Measurements from ENCODE around the gene C11orf65.

C11orf65 gene, protein sequence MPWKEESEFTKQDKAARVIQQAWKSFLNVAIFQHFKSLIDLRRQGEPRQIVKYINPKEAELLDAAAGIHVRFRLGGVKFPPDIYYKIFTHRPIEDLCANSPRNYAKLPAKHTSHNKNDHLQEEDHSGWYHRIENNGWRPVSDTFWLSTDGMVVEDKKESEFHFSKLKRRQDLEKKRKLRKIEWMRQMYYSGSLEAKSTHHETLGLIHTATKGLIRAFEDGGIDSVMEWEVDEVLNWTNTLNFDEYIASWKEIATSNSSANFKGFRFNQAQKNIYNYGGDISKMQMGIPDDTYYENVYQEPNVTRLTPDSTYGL

DNA sequence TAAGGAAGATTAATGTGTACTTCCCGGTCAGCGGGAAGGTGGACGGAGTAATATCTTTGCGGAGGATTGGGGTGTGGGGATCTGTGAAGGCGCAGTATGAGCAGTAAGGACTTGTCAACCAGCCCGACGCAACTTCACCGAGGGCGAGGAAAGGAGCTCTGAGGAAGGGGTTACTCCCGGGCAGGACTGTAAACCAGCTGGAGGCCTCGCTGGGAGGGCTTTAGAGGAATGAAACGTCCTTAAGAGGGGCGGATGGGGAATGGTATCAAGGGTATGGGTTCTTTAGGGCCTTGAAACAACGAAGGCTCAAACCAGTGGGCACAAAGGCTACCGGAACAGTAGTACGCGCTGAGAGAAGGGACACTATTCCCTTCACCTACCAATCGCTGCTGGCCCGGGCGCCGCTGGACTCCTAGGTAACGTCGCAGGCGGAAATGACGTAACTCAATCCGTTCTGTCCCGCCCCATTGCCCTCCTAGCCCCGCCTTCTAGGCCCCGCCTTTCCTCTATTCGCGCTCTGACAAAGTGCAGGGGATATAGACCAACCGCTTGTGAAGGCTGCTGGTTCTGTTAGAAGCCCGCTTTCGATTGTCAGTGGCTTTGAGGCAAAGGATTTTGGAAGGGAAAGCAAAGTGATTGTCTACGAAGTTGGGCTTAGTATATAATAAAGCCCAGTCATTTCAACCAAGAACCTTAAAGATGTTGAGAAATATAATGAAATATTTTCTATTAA is at the start of gene C11orf65:
Gene C11orf65, minus strand, starts transcription at position 439 of the 733 bp plus-strand sequence. CDS start 5,970 bp downstream, outside the sequence.
- peak; percentile 84 for DNase-seq (ENCODE audit: low read depth, low spot score)

DNA sequence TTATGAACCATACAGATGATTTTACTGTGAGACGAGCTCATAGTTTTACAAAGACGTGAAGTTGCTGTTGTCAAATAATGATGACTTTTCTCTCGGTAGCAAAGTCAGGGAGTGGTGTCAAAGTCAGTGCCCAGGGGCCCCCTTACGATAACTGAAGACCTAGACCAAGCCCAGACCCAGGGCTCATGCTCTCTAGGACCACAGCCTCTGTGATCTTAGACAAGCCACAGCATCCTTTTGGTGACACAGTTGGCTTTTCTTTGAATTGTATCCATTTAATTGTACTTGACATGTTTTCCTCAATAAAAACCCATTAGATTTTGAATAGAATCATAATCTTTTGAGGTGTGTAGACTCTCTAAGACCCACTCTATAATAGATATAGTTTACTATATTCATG is 48.8 kb upstream of the C11orf65 start:
- DNase-seq (ENCODE audit: low read depth, low spot score) = no peak

DNA sequence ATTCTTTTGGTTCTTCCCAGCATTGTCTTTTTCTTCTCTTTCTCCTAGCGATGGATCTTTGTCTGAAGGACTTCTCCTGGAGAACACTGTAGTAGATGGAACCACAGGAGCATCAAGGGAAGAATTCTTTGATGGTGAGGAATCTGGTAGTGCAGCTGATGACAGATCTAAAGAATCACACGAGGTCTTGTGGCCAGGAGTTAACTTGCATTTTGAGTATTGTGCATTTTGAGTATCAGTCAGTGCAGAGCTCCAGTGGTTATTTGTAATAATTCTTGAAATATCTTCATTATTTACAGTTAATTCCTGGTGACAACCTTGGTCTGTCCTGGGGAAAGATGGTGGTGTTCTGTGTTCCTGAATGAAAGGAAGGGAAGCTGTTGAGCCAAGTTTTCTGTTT is 45.4 kb upstream of the C11orf65 start:
- DNase-seq (ENCODE audit: low read depth, low spot score) = no peak

DNA sequence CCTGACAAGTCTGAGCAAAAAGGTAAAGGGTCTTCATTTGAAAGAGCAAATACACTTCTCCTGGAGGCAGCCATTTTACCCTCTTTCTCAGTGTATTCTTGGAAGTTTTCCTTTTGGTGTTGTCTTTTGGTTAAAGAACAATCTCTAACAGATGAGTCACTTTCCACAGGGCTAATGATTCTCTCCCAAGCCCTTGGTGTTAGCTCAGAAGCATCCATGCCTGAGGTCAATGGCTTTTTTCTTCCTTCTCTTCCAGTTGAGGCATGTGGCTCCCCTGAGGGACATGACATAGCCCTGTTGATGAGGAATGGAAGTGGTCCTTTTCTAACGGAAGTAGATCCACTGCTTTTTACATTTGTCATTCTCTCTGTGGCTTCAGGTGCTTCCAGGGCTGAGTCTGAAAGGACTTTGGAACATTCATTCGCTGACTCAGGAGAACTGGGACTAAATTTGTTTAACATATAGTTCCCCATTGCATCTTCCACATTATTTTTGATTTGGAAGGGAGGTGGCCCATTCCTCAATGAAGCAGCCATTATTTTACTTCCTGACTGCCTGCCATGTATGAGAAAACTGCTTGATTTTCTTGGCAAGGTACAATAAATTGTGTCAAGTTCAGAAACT is 44.6 kb upstream of the C11orf65 start:
- DNase-seq (ENCODE audit: low read depth, low spot score) = no peak

DNA sequence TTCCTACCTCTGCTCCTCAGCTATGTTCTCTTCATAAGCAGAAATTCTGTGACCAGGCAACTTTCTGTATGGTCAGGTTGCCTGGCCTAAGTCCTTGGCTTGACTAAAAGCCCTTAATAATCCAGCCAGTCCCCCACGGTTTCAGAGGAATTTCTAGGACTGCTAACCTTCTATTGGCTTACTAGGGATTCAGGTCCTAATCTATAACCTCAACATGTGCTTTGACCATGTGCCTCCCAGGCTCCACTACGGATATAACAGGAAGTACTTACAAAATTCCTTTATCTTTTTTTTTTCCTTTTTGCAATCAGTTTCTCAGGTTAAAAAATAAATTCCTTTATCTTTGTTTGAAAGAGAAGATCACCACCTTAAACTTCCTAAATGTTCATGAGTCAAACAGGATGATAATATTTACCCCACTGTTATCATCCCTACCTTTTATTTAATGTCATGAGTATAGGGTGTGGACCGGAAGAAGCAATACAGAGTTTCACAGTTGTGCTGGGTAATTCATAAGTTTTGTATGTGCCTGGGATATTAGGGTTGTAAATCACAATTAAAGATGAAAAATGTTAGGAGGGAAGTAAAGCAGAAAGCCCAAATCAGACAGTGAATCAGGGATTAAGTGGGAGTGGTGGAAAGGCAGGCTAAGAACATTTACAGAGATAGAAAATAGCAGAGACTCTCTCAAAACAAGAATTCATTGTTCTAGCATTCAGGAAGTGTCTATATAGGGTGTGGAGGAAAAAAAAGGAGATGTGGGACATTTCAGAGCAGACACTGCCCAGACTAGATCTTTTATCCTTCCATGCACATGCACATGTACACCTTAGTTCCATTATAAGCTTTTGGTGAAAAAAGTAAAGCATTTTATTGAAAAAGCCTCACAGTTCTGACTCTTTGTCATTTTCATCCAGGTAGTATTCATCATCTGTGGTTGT is 41.6 kb upstream of the C11orf65 start:
- no peak for DNase-seq (ENCODE audit: low read depth, low spot score)

DNA sequence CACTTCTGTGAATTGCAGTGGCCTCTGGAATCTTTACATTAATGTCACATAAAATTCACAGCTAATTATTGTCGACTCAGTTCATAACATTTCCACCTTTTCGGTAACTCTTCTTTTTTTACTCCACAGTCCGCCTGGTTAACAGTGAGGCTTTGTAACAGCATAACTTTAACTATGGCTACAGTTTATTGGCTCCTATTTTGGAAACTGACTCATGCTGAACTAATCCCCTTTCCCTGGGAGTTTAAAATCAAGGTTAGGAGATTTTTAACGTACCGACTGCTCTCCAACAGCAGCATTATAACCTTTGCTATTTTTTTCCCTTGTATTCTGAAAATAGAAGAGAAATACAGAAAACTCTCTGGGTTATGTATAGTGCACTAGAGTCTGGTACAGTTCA is 34.1 kb upstream of the C11orf65 start:
- no peak for DNase-seq (ENCODE audit: low read depth, low spot score)

DNA sequence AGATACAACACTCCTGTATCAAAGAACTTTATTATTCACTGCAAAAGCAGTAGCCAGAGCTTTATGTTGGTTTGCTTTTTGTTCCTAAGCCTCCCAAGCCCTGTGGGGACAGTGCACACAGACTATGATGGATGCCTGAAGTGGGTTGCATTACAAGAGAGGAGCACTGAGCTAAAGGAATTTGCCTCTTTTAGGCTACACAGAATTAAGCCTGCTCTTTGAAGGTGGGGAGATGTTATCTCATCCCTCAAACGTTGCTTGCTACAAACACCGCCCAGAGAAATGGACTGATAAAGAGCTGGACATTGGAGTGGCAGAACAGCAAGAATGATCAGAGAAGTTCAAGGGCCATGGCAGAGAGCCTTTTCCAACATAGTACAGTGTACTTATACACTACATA is 33.4 kb upstream of the C11orf65 start:
- DNase-seq (ENCODE audit: low read depth, low spot score) = no peak

DNA sequence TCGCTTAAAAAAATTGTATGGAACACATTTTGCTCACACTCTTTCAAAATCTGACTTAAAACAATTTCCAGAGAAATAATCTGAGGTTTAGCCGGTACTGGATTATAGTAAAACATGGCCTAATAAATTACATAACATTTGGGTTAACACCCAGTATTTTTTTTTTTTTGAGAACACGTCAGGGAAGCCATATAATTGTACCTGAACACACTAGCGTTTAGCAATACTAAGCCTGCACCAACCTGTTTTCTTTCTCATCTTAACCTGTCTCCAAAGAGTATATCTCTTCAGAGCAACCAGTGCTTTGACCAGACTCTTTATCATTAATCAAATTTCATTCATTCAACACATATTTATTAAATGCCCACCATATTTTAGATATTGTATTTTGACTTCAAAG is 32.8 kb upstream of the C11orf65 start:
- no peak for DNase-seq (ENCODE audit: low read depth, low spot score)

DNA sequence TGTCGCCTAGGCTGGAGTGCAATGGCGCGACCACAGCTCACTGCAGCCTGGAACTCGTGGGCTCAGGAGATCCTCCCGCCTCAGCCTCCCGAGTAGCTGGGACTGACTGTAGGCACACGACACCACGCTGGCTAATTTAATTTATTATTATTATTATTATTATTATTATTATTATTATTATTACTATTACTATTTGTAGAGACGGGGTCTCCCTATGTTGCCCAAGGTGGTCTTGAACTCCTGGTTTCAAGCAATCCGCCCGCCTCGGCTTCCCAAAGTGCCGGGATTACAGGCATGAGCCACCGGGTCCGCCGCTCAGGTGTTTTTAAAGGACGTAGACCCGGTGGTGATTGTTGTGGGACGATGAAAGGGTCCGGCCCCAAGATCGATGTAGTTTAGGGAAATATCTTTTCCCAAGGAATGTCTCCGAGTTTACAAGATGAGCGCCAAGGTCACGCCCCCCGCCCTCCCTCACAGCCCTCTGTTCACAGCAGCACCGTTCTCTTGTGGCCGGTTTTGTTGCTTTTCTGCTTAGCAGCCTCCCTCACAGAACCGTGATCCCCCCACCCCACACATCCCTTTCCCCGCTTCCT is 31.6 kb upstream of the C11orf65 start:
- no peak for DNase-seq (ENCODE audit: low read depth, low spot score)

DNA sequence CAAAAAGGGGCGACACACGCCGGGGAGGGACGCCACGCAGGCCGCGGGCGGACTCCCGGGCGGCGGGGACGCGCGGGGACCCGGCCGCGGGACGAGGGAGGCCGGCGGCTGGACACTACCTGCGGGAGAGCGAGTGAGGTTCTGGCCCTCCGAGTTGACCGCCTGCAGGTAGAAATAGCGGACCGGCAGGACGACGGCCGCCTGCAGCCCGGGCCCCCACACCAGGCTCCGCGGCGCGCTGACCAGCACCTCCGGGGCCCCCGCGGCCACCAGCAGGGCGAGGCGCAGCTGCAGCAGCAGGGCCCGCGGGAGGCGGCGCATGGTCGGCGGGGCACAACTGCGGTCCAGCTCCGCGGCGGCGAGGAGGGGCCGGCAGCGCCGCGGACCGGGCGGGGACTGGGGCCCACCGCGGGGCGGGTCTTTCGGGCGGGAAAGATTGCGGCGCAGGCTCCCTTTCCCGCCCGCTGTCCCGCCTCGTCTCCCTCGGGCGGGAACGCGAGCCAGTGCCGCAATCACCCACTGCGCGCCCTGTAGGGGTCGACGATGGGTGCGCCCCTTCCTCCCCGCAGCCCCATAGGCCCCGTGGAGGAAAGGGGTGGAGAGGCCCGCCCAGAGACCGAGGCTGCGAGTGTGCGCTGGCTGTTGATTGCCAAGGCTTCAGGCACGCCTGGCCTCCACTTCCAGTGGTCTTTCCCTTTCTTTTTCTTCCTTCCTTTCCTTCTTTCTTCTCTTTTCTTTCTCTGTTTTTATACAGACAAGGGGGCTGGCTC is 30.9 kb upstream of the C11orf65 start, which contains the start of gene POGLUT3:
Gene POGLUT3, minus strand, starts transcription at position 339 of the 770 bp plus-strand sequence. Its CDS starts 18 bp downstream, at position 321.
- no peak for DNase-seq (ENCODE audit: low read depth, low spot score)

DNA sequence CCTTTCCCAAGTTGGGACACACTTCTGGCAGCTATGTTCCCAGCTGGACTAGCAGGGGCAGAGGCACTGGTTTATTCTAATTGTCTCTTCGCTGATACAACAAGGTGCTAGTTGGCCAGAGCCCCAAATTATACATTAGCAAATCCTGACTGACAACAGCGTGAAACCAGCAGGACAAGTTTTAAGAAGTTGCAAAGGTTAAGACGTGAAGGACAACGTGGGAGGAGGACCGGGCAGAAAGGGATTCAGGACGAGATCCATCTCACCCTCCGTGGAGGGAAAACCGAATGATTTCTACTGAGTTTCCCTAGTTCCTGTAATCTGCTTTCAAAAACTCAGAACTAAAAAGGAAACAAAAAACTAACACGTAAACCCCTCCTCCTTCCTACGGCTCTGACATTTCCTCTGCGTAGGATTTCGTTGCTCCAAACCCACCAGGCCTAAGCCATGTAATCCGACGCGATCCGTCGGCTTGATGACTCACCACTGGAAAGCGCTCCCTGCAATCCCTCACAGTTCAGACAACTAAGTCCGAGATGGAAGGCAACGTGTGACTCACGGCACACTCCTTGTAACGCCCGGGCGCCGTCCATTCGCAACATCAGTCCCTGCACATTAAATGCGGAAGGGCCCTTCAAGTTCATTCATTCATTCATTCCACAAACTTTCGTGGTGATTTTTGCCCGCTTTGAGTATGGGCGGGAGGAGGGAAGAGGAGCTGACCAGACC is 30.2 kb upstream of the C11orf65 start:
- peak; percentile 22 for DNase-seq (ENCODE audit: low read depth, low spot score)

DNA sequence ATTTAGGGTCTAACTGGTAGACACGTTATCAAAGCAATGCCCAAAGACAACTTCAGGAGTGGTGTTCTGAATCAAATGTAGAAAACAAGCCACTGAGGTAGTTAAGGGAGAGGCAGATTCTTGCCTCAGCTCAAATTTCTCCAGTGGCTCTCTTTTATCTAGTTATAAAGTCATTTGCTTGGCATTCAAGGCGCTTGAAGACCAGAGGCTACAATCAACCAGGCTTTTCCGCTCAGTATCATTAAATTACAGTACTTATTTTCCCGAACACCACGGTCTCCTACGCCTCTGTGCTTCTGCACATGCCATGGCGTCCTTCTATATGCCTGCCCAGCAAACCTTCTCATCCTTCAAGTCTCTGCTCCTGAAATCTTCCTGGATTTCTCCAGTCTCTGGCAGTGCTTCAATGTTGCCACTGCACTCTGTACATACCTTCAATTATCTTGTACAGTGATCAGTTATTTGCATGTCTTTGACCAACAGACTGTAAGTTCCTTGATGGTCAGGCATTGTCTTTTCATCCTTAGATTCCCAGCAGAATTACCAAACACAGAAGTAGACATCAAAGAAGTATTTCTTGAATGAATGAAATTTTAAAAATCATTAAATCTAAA is 29.4 kb upstream of the C11orf65 start:
- no peak for DNase-seq (ENCODE audit: low read depth, low spot score)

DNA sequence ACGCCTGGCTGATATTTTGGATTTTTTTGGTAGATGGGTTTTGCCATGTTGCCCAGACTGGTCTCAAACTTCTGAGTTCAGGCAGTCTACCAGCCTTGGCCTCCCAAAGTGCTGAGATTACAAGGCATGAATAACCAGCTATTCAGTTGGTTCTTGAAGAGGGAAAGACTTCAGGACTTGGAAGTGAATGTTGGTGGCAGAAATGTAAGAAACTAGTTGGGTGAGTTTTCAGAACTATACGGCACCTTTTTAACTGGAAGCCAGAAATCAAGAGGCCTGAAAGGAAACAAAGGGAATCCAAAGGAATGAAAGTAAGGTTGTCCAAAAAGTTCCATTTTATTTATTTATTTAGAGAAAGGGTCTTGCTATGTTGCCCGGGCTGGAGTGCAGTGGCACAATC is 28.0 kb upstream of the C11orf65 start:
- no peak for DNase-seq (ENCODE audit: low read depth, low spot score)

DNA sequence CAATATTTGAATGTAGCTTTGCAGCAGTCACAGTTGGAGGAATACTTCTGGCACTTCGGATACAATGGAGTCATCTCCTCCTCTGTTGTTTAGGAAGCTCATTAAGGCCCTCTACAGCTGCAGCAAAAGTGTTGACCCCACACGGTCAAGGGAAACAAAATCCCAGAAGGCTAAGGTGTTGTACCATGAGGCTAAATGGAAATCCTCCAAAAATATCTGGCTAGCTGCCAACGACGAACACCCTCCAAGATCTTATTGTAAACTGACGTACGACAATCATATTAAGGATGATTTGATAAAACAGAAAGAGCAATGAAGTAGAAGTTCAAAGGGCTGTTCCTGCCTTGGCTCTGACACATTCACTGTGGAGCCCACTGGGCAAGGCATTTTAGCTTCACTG is 26.9 kb upstream of the C11orf65 start:
- DNase-seq (ENCODE audit: low read depth, low spot score) = no peak

DNA sequence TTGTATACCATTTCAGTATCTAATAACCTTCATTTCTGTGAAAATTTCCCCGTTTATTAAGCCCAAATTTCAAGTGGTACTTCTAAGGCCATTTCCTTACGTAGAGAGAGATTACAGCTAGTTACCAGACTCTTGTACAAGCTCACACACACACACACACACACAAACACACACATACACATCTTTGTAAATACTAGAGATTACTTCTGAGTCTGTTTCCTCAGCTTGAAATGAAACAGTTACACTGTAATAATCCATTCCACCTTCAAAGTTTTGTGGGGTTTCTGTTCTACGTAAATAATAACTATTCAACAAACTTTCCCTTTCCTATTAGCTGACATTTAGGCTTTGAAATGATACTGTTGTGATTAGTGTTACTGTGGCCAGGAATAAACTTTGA is 24.6 kb upstream of the C11orf65 start:
- DNase-seq (ENCODE audit: low read depth, low spot score) = no peak

DNA sequence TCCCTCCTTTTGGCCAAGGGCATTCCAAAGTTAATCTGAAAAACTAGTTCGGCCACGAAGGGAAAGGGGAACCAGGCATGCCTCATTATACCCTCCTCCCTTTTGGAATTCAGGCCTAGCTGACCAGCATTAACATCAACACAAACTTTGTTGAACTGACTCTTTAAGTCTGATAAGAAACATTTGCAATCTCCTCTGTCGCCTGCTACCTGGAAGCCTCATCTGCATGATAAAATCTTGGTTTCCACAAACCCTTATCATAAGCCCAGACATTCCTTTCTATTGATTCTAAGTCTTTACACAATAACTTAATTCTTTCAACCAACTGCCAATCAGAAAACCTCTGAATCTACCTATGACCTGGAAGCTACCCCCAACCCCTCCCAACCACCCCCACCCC is 19.5 kb upstream of the C11orf65 start:
- no peak for DNase-seq (ENCODE audit: low read depth, low spot score)

DNA sequence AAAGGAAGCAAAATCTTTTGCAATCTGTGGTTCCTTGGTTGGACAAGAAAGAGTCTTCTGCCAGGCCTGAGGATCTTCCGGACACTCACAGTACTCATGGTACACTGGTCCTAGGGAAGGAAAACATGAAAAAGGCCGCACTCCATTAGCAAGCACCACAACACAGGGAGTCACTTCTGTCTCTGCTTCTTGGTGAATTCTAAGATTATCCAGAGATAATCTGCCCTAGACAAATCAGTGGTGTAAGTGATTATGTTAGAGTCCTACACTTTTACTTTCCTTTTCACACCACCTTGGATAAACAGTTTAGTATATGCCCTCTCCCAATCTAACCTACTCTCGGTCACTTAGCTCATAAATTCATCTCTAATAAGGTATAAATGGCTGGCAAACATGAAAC is 19.0 kb upstream of the C11orf65 start:
- no peak for DNase-seq (ENCODE audit: low read depth, low spot score)

DNA sequence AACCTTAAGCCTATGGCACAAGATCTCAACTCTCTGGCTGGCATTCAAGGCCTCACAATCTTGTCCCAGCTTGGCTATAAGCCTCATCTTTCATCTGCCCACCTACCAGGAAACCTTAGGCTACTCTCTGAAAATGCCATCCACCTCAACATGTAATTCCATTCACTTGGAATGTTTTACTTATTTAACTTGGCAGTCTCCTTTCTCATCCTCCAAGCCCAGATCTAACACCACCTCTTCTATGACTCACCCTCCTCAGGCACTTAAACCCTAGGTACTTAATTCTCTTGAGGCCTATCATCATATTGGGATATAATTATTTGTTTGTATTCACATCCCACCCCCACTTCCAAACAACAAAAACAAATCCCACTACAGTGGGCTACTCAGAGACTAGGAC is 15.8 kb upstream of the C11orf65 start:
- no peak for DNase-seq (ENCODE audit: low read depth, low spot score)

Data from activated naive CD8-positive, alpha-beta T cell treated with anti-CD3 and anti-CD28 coated beads, Interleukin-2, amount 50 U/mL, for 16 hours (primary cell).